HCT116 (cell line): ENCODE results near the gene RNF11.

Experiments
- CEBPB ChIP-seq: IDR thresholded peaks from 2 replicates; pipeline ENCODE4 v1.6.1; 2012; ENCODE audit warnings: low read depth
- EZH2phosphoT487 ChIP-seq: fragments of 200-600 bp; IDR thresholded peaks from 2 replicates; pipeline ENCODE4 v1.6.1; 2018; ENCODE audit warnings: antibody characterized with exemption, borderline replicate concordance
- POLR2A ChIP-seq: IDR thresholded peaks from 2 replicates; pipeline ENCODE4 v1.7.0; 2011; ENCODE audit warnings: borderline replicate concordance; ENCODE audit not compliant: insufficient read depth, insufficient read length; ENCODE audit errors: extremely low read depth
- TF ChIP-seq, protein P1 (sequence below), 3 experiments: fragments of 200-600 bp in 1 of 3; sonication (generic) in 1 of 3; IDR thresholded peaks in 2 of 3; conservative IDR thresholded peaks in 1 of 3; 2 replicates each; pipeline ENCODE4 v1.5.1; 2012 to 2017; ENCODE audit warnings: low read depth in 2 of 3, low read length in 2 of 3, antibody characterized with exemption in 1 of 3, borderline replicate concordance in 1 of 3, control low read depth in 1 of 3, mild to moderate bottlenecking in 1 of 3, mixed read lengths in 1 of 3, mixed run types in 1 of 3, moderate library complexity in 1 of 3; ENCODE audit not compliant: insufficient read depth in 1 of 3

- no peak for TF ChIP-seq POLR2A
- TF ChIP-seq CEBPB, result no peak
- no peak for TF ChIP-seq EZH2phosphoT487
- TF ChIP-seq, protein P1, sequence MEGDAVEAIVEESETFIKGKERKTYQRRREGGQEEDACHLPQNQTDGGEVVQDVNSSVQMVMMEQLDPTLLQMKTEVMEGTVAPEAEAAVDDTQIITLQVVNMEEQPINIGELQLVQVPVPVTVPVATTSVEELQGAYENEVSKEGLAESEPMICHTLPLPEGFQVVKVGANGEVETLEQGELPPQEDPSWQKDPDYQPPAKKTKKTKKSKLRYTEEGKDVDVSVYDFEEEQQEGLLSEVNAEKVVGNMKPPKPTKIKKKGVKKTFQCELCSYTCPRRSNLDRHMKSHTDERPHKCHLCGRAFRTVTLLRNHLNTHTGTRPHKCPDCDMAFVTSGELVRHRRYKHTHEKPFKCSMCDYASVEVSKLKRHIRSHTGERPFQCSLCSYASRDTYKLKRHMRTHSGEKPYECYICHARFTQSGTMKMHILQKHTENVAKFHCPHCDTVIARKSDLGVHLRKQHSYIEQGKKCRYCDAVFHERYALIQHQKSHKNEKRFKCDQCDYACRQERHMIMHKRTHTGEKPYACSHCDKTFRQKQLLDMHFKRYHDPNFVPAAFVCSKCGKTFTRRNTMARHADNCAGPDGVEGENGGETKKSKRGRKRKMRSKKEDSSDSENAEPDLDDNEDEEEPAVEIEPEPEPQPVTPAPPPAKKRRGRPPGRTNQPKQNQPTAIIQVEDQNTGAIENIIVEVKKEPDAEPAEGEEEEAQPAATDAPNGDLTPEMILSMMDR (IDR thresholded peaks at IDR 0.05 in 2 of 3, conservative IDR thresholded peaks at IDR 0.05 in 1 of 3; ENCODE audit: borderline replicate concordance in 1 of 3, insufficient read depth in 1 of 3, low read depth in 2 of 3, low read length in 2 of 3), result no peak
Measured at GRCh38 chr1:51313961-51314777, 78.1 kb downstream of the RNF11 start.
